GM12875 (cell line): ENCODE measurements around the gene SPEM2.

Experiments used
- H3K4me3 ChIP-seq: one replicate; pipeline ENCODE4 v1.5.1; 2011; ENCODE audit warnings: low read depth, low read length, control low read depth
- CTCF ChIP-seq: IDR thresholded peaks from 2 replicates; pipeline ENCODE4 v1.5.1; 2011; ENCODE audit warnings: low read depth, mild to moderate bottlenecking, control low read depth, inconsistent platforms, low read length, moderate library complexity, borderline replicate concordance; ENCODE audit not compliant: insufficient read depth

SPEM2 gene

DNA sequence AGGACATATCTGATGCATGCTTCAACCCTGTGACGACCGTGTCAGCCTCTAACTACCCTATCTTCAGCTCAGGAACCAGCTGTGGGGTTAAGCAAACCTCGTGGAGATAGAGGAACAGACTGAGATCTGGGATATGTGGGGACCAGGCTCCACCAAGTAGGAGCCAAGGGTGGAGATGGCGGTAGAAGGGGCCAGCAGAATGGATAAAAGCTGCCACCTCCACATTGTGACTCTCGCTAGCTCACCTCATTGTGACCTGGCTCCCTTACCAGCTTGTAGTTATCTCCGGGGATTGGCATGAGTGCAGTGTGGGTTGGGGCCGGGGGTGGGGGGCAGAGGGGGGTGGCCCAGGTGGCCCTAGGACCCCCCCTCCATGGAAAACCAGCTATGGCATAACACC, at the start of gene SPEM2:
Gene SPEM2 (plus strand): TSS at position 301 of the 400 bp plus-strand sequence. CDS start 73 bp downstream, at position 374.
- no peak for TF ChIP-seq CTCF
- H3K4me3 ChIP-seq, result no peak within 1 kb of the TSS

- no peak for TF ChIP-seq CTCF
- no peak overlapping the region for H3K4me3 ChIP-seq
These were observed 46.3 kb upstream of the SPEM2 start for GRCh38 chr17:7379134-7379533.

GRCh38 chr17:7380321-7380720, 45.1 kb upstream of the SPEM2 start:
- H3K4me3 ChIP-seq, result no peak overlapping the region
- TF ChIP-seq CTCF, result no peak

DNA sequence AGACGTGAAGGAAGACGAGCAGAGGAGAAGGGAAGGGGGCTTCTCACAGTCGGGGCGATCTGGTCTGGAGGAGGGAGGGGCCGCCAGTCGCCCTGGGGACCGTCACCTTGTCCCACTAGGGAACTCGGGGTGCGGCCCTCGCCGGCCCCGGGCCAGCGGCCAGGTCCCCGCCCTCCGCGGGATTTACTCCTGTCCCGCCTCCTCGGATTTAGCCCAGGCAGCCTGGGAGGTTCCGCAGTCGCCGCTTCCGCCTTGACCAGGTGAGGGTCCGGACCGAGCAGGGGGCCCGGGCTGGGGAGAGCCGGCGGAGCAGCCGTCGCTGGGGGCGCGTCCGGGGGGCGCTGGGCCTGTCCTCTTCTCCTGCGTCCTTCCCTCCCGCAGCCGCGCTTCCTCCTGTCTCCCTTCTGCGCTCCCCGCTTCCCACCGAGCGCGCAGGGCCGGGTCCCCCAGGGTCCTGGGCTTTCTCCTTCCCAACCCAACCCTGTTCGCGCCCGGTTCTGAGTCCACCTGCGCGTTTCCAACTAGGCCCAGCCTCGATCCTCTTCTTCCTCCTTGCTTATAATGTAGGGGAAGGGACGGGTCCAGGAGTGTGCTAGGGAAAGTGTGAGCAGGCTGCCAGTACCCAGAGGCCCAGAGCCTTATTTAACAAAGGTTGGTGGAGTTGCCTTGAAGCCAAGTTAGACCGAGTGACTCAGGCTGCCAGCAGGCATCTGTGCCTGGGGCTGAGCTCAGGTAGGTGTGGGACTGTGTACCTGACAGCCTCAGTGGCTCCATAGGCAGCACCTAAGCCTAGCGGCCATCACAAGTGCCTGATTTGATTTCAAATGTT, 44.3 kb upstream of the SPEM2 start, which contains the start of gene TNK1:
Gene TNK1 (plus strand): TSS at position 235 of the 829 bp plus-strand sequence. CDS start 1,838 bp downstream, outside the sequence.
- TF ChIP-seq CTCF, result no peak
- H3K4me3 ChIP-seq, result no peak within 1 kb of the TSS

DNA sequence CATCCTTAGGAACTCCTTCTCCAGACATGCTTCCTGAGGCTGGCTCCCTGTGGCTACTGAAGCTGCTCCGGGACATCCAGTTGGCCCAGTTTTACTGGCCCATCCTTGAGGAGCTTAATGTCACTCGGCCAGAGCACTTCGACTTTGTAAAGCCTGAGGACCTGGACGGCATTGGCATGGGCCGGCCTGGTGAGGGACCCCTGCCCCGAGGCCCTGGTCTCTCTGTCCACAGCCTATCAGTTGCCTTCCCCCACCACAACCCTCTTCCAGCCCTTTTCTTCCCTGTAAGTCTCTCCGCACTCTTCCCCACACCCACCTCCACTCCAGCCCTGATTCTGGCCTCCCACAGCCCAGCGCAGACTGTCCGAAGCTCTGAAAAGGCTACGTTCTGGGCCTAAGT, 42.5 kb upstream of the SPEM2 start:
- no peak overlapping the region for H3K4me3 ChIP-seq
- no peak for TF ChIP-seq CTCF

DNA sequence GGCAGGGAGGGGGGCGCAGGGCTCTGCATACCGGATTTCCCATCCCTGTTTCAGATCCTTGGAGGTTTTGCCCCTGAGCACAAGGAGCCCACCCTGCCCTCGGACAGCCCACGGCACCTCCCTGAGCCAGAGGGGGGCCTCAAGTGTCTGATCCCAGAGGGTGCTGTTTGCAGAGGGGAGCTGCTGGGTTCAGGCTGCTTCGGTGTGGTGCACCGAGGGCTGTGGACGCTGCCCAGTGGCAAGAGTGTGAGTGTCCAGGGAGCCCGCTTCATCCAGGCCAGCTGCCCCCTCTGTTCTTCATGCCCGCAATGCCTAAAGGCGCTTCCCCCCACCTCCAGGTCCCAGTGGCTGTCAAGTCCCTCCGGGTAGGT, 42.1 kb upstream of the SPEM2 start:
- H3K4me3 ChIP-seq, result no peak overlapping the region
- no peak for TF ChIP-seq CTCF

DNA sequence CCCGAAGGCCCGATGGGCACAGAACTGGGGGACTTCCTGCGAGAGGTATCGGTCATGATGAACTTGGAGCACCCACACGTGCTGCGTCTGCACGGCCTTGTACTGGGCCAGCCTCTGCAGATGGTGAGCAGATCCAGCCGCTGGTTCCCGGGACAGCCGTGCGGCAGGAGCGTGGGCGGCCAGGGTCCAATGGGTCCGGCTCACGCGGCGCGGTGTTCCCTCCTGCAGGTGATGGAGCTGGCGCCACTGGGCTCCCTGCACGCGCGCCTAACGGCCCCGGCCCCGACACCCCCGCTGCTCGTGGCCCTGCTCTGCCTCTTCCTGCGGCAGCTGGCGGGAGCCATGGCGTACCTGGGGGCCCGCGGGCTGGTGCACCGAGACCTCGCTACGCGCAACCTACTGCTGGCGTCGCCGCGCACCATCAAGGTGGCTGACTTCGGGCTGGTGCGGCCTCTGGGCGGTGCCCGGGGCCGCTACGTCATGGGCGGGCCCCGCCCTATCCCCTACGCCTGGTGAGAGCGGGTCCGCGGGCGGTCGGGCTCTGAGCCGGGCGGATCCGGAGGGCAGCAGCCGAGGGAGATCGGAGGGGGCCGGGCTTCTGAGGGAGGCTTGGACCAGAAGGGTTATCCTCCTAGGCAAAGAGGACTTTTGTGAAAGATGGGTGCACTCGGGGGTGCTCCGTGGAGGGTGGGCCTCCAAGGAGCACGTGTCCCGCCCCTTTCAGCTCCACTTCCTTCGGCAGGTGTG, 41.5 kb upstream of the SPEM2 start:
- no peak for TF ChIP-seq CTCF
- peak overlapping the region; percentile 56 for H3K4me3 ChIP-seq
